ENCODE measurements around the gene DDO. TPM values are rescaled to one million over a fixed set of nuclear protein-coding genes. Genes with fewer than 3 reads are reported as not detected.

The DDO gene
- total and polyA plus RNA-seq, 9 of the 15 experiments (the other 6 are each of a cell fraction or from before 2014, with no cell fraction given) = not detected

- intact Hi-C loops (cut with micrococcal nuclease) = no loop called here
- no peak overlapping the region for H3K4me3 ChIP-seq
Observed at GRCh38 chr6:110418594-110418993, 3.2 kb upstream of the DDO start.

GRCh38 chr6:110414669-110415068 lies 706 bp downstream of the DDO start:
- ATAC-seq (no peak), FAIRE-seq (no peak), DNase-seq (ENCODE audit: extremely low read depth in 1 of 4, low spot score in 3 of 4) (no peak)
- no peak overlapping the region for H3K4me2 ChIP-seq (ENCODE audit: insufficient read depth, low read length)
- H3K9me1 ChIP-seq (ENCODE audit: control insufficient read depth, insufficient read depth, low read length) = no peaks in the 10 kb centered on the region
- intact Hi-C loops (cut with micrococcal nuclease) (no loop called here), in situ Hi-C loops (cut with MboI) (no loop called here)
- no peaks in the 10 kb centered on the region for H3K9me3 ChIP-seq (replicated peaks; ENCODE audit: control insufficient read depth, insufficient read depth, low read depth, low read length)
- CTCF ChIA-PET (ENCODE audit: low intra/inter-chr PET ratio) = no interaction called here
- no peak overlapping the region for H2AFZ ChIP-seq (ENCODE audit: low read depth, low read length)
- no peaks in the 10 kb centered on the region for H4K20me1 ChIP-seq (replicated peaks; ENCODE audit: control insufficient read depth, insufficient read depth, low read length)
- no peak overlapping the region for H3K4me3 ChIP-seq
- H3K36me3 ChIP-seq (ENCODE audit: control insufficient read depth, insufficient read depth, low read length) = no peaks in the 10 kb centered on the region
- no TSS peak for BruUV-seq (replicated peaks)
- POLR2A ChIA-PET = interaction anchor here (0.7 kb wide), 1 partner anchor 1348 kb away, joined by 3 read pairs; no protein-coding TSS in a partner anchor
- H3K79me2 ChIP-seq (ENCODE audit: control insufficient read depth, insufficient read depth, low read length) = no peaks in the 10 kb centered on the region
- H3K9ac ChIP-seq (ENCODE audit: insufficient read depth in 1 of 2, low read depth in 2 of 2, low read length in 2 of 2) = no peak overlapping the region; a peak in 1 of 4 replicates
- peaks cover 18 to 39% of the 10 kb centered on the region in 2 experiments; a peak in 4 of 5 replicates for H3K27me3 ChIP-seq (ENCODE audit: control insufficient read depth in 2 of 2, insufficient read depth in 2 of 2, low read length in 2 of 2)
- no peaks in the 10 kb centered on the region; a peak in 1 of 5 replicates for H3K4me1 ChIP-seq (replicated peaks in 1 of 2; ENCODE audit: control insufficient read depth in 2 of 2, insufficient read depth in 2 of 2, low read length in 2 of 2)
- 0% methylated on average over 4 of the region's 4 CpGs for WGBS (ENCODE audit: insufficient coverage, low coverage, missing lambda C conversion rate)
- H3K27ac ChIP-seq (ENCODE audit: extremely low read depth, low read depth, low read length) = no peak overlapping the region
- TF ChIP-seq MITF (IDR thresholded peaks at IDR 0.05) (no peak), SRSF9 (IDR thresholded peaks at IDR 0.05; ENCODE audit: borderline replicate concordance, low read depth, low read length) (no peak), HSF4 (CRISPR knock-in tag; IDR thresholded peaks at IDR 0.05; ENCODE audit: borderline replicate concordance) (no peak), CXXC5 (CRISPR knock-in tag; IDR thresholded peaks at IDR 0.05) (no peak), CHAMP1 (IDR thresholded peaks at IDR 0.05) (no peak), ZBTB17 (CRISPR knock-in tag; IDR thresholded peaks at IDR 0.05) (no peak), ZNF785 (CRISPR knock-in tag; IDR thresholded peaks at IDR 0.05) (no peak), FOSL1 (tag; conservative IDR thresholded peaks at IDR 0.05) (no peak)

More at GRCh38 chr6:110418594-110418993, 3.2 kb upstream of the DDO start:
- TF ChIP-seq, protein P1, sequence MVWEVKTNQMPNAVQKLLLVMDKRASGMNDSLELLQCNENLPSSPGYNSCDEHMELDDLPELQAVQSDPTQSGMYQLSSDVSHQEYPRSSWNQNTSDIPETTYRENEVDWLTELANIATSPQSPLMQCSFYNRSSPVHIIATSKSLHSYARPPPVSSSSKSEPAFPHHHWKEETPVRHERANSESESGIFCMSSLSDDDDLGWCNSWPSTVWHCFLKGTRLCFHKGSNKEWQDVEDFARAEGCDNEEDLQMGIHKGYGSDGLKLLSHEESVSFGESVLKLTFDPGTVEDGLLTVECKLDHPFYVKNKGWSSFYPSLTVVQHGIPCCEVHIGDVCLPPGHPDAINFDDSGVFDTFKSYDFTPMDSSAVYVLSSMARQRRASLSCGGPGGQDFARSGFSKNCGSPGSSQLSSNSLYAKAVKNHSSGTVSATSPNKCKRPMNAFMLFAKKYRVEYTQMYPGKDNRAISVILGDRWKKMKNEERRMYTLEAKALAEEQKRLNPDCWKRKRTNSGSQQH (CRISPR knock-in tag; IDR thresholded peaks at IDR 0.05) = no peak
- no peak for TF ChIP-seq ZNF174 (CRISPR knock-in tag; IDR thresholded peaks at IDR 0.05)
- TF ChIP-seq MYNN (IDR thresholded peaks at IDR 0.05) = no peak
- TF ChIP-seq MYNN (CRISPR knock-in tag; IDR thresholded peaks at IDR 0.05) = no peak
- no peak overlapping the region for H2AFZ ChIP-seq (ENCODE audit: low read depth, low read length)
- WGBS (ENCODE audit: insufficient coverage, low coverage, missing lambda C conversion rate) = 4% methylated on average over 3 of the region's 3 CpGs
- H4K20me1 ChIP-seq (replicated peaks; ENCODE audit: control insufficient read depth, insufficient read depth, low read length) = no peaks in the 10 kb centered on the region
- no peaks in the 10 kb centered on the region for H3K9me3 ChIP-seq (replicated peaks; ENCODE audit: control insufficient read depth, insufficient read depth, low read depth, low read length)
- H3K36me3 ChIP-seq (ENCODE audit: control insufficient read depth, insufficient read depth, low read length) = no peaks in the 10 kb centered on the region
- no TSS peak for BruUV-seq (replicated peaks)
- no peak overlapping the region for H3K27ac ChIP-seq (ENCODE audit: extremely low read depth, low read depth, low read length)
- DNase-seq (ENCODE audit: extremely low read depth in 1 of 4, low spot score in 3 of 4) = no peak
- no peak for ATAC-seq
- POLR2A ChIA-PET = no interaction called here
- CTCF ChIA-PET (ENCODE audit: low intra/inter-chr PET ratio) = no interaction called here
- H3K9me1 ChIP-seq (ENCODE audit: control insufficient read depth, insufficient read depth, low read length) = no peaks in the 10 kb centered on the region
- FAIRE-seq = no peak
- no peak overlapping the region for H3K9ac ChIP-seq (ENCODE audit: insufficient read depth in 1 of 2, low read depth in 2 of 2, low read length in 2 of 2)
- H3K4me2 ChIP-seq (ENCODE audit: insufficient read depth, low read length) = no peak overlapping the region
- H3K79me2 ChIP-seq (ENCODE audit: control insufficient read depth, insufficient read depth, low read length) = no peaks in the 10 kb centered on the region
- no peaks in the 10 kb centered on the region for H3K4me1 ChIP-seq (replicated peaks in 1 of 2; ENCODE audit: control insufficient read depth in 2 of 2, insufficient read depth in 2 of 2, low read length in 2 of 2)
- peaks cover 9 to 27% of the 10 kb centered on the region in 2 experiments; a peak in 4 of 5 replicates for H3K27me3 ChIP-seq (ENCODE audit: control insufficient read depth in 2 of 2, insufficient read depth in 2 of 2, low read length in 2 of 2)
- in situ Hi-C loops (cut with MboI) = no loop called here
